HG03558 (cell line): ENCODE measurements around the gene PIK3CA.

Experiments
- ATAC-seq: cut with Tn5 transposase; IDR thresholded peaks from one replicate; pipeline ENCODE4 v1.9.1; 2021; ENCODE audit warnings: moderate number of reproducible peaks; ENCODE audit not compliant: unreplicated experiment; ENCODE audit errors: extremely low read depth

Gene PIK3CA

DNA sequence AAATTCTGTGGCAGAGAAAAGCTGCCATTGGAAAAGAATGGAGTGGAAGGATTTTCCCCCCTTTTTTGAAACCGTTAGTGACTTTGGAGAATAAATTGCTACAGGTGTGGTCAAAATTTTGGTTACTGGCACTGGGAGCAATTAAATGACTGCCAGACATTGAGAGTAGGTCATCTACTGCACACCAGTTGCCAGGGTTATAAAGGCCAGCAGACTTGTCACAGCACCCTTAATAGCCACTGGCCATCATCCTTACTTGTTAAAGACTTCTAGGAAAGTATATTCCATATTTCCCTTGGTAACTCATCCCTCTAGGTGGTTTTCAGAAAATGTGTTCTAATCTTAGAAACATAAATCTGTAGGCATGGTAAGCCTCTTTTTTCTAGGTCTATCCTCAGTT lies 8.0 kb downstream of the PIK3CA start:
- no peak for ATAC-seq

DNA sequence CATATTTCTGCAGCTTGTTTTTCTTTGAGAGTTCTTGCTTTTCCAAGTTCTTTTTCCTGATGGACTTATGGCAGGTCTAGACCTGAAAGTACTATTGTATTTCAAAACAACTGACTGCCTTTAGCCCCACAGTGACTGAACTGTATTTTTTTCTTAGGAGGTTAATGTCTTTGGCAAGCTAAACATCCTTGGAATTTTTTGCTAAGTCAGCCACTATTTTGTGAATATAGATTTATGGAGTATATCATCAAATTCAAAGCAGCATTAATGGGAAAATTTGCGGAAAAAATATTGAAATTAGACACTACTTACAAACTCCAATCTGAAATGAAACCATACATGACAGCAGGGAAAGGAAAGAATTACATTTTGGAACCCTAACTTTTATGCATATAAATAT lies 8.6 kb downstream of the PIK3CA start:
- ATAC-seq, result no peak

DNA sequence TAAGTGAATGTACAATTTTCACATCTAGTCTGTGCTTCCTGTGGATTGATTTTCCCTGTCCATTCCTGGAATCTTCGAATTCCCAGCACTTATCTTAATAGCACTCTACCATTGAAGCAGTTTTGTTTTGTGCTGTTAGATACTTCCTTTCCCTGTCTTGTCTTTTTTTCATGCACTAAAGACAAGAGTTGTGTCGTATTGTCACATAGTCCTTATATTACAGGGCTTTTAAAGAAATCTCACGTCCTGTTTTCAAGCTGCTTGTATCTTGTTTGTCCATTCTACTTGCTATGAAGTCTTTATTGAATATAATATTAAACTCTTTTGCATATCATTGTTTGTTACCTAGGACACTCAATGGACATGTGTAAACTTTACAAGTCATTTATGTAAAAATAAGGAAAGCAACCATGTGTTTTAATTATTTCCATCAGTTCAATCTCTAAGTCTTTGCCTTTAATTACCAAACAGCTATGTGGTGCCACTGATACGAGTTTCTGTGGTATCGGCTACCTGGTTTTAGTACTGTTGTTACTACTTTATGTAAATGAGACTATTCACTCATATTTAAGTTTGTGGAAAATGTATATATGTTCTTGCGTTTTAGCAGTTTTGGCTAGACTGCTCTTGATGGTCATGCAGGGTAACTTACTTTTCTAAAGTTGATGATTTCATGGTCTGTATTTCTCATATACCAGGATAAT lies 10.3 kb downstream of the PIK3CA start:
- peak; percentile 67 for ATAC-seq

DNA sequence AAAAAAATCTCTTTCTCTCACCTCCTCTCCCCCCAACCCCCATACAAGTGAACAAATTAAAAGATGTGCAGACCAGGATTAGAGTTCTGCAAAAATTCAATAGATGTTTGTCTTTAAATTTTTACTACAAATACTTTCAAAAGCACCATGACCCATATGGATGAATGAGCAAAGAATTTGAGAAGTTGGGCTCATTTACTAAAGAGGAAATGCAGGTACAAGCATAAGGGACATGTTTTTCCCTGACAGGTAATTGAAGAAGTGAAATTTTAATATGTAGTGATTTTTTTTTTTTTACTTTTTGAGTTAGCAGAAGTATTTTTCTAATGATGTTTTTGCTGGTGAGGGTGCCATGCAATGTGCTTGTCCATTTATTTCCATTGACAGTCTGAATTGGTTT lies 15.3 kb downstream of the PIK3CA start:
- ATAC-seq, result no peak

DNA sequence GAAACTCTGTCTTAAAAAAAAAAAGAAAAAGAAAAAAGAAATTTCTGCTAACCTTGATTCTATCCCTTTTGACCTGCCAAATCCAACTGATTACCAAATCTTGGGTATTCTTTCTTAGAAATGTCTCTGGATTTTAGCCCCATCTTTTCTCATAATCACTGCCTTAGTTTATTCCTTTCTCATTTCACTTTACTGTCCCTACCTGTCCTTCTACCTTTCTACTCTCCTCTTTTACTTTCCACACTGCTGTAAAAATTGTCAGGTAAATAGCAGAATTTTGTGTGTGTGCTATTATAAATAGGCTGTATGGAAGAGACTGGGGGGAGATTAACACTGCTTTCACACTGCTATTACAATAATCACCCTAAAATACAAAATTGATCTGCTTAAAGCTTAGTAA lies 16.7 kb downstream of the PIK3CA start:
- no peak for ATAC-seq

DNA sequence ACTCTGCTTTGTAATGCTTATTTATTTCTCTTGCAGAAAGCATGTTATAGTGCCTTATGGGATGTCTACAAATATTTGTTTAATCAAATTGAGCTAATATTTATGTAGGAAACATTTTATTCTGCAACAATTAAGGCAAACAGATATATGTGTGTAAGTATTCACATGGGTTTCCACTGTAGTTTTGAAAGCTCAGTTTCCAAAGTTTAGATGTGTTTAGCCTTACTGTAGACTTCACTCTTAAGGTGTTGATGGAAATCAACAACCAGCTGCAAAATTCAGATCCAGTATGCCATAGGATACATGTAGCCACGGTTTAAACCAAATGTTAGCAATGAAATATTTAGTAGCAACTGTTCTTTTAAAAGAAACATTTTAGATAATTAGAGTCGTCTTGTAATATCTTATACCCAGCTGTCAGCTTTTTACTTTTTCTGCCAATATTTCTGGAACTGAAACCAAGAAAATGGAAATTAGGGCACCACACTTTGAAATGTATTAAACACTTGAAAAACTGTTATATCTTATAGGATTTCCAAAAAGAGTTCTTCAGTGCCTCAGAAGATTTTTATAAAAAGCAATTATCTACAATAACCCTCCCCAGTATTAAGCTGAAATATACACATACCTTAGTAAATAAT lies 18.5 kb downstream of the PIK3CA start:
- no peak for ATAC-seq

DNA sequence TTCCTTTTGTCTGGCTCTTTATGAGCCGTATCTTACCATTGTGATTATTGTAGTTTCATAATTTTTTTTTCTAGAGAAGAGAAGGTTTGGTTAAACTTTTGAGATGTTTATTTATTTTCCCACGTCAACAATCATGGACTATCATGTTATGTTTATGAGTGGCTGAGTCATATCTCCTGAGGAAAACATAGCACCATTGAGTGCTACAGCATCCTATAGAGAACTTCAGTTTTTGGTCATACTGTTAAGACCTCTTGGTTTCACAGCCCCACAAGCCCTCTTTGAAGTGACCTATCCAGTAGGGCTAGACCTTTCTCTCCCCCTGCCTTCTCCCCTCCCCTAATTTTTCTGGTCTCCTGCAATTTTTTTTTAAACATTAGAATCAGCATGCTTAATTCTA lies 20.8 kb downstream of the PIK3CA start:
- no peak for ATAC-seq

DNA sequence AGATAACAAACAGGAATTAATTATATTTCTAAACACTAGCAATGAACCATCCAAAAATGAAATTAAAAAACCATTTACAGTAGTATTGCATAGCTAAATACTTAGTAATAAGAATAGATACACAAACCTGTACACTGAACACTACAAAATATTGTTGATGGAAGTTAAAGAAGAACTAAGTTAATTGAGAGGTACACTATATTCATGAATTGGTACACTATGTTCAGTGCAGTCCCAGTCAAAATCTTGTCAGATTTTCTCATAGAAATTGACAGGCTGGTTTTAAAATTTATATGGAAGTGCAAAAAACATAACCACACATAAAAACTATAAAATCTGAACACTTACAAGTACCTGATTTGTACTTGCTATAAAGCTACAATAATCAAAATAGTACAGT lies 24.4 kb downstream of the PIK3CA start:
- ATAC-seq, result no peak

DNA sequence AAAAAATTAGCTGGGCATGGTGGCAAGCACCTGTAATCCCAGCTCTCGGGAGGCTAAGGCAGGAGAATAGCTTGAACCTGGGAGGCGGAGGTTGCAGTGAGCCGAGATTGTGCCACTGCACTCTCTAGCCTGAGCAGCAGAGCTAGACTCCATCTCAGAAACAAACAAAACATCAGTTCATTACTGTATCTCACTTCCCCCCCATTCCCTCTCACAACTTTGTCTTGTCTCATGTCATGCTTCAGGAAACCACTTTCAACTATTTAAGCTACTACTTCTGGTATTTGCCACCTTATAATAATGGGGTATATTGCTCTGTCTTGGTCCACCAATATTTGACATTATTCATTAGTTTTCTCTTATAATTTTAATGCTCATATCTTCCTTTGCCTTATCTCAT lies 26.2 kb downstream of the PIK3CA start:
- ATAC-seq, result no peak

DNA sequence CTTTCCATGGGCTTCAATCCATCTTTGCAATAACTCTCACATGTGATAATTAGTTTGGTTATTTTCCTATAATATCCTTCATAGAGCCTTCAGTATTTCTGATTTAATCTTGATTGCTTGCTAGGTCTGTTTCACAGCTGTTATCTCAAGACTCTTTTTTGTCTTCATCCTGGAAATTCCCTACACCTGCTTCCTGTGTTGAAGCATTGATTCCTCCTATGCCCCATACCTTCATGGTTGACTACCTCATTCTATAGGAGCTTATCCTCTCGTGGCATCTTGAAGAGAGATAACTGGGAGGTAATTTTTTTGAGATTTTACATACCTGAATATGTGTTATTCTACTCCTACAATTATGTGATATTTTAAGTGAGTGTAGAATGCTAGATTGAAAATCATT lies 26.7 kb downstream of the PIK3CA start:
- no peak for ATAC-seq

DNA sequence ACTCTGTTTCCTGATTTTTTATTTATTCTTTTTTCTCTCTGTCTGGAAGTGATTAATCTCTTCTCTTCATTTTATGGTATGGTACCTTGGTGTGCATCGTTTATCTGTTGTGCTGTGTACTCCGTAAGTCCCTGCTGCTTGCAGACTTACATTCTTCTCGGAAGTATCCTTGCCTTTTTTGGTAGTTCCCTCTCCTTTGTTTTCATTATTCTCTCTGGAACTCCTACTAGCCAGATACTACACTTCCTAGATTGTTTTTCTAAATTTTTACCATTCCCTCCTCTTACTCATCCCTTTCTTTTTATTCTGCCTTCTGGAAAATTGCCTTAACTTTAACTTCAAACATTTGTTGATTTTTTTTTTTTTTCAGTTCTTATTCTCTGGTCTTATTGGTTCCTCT lies 27.2 kb downstream of the PIK3CA start:
- no peak for ATAC-seq

DNA sequence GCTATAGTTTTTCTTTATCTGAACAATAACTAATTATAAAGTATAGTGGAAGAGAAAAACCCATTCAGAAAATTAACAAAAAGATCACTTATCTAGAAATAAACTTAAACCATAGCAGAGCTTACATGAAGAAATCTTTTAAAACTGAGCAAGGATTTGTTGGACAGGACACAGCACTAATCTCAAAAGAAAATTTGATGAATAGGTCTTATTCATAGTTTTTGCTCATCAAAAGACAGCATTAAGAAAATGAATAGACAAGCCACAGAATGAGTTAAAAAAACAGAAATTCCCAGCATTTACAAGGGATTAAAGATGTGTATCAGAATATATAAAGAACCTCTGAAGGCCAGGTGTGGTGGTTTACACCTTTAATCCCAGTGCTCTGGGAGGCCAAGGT lies 29.5 kb downstream of the PIK3CA start:
- no peak for ATAC-seq

DNA sequence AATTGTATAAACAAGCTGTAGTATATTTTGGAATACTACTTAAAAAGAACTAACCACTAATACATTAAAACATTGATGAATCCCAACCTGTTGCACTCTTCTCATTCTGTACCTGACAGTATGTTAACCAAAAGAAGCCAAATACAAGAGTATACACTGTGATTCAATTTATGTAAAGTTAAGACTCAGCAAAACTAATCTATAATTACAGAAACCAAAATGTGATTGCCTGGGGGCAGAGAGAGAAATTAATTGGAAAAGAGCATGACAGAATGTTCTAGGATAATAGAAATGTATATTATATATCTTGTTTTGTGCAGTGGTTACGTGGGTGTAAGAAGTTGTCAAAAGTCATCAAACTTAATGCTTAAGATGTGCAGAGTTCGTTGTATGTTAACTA lies 31.1 kb downstream of the PIK3CA start:
- ATAC-seq, result no peak

DNA sequence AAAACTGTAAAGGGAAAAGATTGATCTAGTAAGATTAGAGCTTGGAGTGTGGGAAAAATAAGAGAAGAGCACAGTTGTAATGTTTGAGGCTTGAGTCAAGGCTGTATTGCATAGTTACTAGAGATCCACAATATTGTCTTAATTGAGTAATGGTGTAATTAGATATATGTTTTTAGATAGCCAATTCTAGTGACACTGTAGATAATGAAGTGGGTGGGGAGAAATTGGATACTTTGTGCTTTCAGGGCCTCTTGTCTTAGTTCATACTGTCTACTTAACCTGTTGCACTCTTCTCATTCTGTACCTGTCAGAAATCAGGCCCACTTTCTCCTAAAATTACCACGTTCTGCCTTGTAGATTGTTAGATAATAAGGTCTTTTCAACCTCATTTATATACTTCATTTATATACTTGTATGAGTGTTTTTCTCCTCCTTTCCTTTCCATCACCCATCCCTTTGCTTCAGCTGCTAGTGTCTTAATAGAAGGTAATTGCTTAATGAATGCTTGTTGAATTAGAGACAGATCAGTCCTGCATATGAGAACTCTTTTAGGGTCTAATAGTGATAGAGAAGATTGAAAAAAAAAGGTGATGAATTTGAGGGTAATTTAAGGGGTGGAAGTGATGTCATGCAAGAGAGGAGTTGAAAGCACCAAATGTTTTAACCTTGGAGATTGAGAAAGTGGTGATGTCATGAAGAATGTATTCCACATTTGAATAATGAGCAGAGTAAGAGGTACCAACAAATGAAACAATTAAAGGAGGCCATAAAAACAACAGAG lies 32.0 kb downstream of the PIK3CA start:
- ATAC-seq, result no peak

DNA sequence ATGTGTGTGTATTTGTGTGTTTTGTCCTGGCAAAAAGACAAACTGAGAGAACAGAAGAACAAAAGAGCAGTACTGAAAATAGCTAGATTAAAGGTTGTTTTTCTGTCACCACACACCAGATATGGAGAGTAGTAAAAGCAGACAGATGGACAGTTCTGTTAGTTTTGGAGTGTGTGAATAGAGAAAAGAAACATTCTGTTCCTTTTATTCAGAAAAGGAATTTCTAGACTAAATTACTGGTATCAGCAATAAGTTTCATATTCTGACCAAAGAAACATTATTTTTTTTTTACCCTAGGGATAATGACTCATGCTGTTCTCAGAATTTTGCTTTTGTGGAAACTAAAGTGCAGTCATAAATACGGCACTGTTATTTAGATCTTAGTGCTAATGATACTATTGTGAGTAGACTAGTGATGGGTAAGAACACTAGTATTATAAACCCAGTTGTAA lies 32.9 kb downstream of the PIK3CA start:
- ATAC-seq, result peak; percentile 52

DNA sequence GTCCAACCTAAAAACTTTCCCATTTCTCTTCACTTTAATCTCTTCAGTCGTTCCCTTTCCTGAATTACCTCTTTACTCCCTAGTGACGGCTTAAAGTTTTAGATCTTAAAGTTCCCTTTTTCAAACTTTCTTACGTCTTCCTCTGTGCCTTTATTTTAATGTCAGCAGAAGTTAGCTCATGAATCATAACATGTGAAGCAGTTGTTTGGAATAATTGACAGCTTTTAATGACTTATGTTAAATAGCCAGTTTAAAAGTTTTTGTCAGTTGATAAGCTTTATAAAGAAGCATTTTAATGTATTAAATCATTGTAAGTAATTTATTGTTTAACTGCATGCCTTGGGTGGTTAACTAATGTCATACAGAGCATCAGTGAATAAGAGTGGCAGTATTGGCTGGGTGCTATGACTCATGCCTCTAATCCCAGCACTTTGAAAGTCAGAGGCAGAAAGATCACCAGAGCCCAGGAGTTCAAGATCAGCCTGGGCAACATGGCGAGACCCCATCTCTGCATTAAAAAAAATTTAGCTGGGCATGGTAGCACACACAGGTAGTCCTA lies 33.9 kb downstream of the PIK3CA start:
- ATAC-seq, result no peak

DNA sequence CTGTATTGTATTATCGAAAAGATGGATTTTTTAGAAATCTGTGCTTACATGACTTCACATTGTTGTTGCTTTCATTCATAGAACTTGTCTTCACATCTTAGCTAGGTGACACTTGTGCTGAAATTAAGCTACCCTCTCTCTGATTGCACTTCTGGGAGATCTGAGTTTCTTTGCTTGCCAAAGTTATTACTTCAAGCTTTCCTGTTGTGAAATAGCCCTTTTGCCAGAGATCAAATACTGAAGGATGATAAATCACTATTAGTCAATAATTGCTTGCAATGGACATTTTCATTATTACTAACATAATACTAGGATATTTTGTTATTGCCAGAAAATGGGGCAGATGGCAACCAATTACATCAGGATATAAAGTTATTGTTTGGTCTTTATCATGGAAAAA lies 34.7 kb downstream of the PIK3CA start:
- no peak for ATAC-seq

DNA sequence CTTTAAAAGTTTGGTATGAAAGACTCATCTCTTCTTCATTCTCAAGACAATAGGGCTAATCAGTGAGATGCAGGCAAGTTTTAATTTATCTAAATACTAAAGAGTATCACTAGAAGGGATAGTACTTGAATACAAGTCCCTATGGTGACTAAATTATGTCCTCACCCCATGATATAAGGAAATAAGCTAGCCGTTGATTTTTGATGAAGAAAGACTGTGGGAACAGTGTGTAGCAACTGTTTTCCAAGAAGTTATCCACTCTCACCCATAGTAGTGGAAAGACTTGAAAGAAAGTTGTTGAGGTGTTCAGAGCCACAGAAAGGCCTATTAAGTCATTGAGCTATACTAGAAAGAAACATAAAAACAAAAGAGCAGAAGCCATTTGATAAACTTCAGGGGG lies 36.7 kb downstream of the PIK3CA start:
- no peak for ATAC-seq

DNA sequence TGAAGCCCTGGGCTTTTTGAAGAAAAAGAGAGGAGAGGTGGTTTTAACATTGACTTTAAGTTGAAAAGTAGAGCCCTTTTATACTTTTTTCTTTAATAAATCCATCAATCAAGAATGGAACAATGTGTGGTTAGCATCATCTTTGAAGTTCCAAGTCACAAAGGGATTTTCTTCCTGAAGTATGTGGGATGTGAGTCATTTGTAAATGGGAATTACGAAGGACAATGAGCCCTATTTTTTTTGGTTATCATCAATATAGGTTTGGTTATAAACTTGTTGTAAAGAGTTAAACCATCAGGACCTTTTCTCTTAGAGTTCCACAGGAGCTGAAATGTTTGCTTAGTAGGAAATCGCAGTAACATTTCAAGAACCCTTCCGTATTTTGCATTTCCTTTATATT lies 38.3 kb downstream of the PIK3CA start:
- ATAC-seq, result no peak

DNA sequence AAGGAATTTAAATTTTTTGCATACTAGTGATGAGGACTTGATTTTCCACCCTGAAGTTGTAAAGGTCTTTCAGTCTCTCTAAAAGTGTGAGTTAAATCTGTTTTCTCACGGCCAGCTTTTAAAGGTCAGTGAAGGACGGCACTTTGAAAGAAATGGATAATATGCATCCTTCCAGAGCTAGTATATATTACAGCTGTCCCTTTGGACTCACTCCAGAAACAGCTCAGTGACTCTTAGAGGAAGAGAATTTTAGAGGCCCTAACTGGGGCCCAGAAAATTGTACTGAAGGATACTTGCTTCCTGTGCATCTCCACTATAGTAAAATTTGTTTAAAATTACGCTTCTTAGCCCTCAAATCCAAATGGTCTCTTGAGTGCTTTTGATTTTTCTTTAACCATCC lies 41.6 kb downstream of the PIK3CA start:
- ATAC-seq, result no peak

DNA sequence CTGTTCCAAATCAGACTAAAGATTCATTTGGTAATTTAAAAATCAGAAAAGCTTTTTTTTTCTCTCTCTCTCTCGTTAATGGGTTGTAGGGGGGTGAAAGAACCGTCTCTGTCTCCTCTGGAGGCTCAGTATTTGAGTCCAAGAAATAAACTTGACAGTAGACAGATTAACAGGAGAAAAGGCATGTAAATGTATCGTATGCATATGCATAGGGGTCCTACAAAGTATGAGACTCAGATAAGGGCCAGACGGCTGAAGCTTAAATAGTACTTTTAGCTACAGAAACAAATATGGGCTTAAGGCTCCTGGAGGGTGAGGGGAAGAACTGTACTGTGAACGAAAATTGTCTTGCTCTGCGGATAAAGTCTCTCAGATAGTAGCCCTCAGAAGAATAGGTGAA lies 42.4 kb downstream of the PIK3CA start:
- ATAC-seq, result no peak
